Effector CD4-positive, alpha-beta T cell (primary cell): ENCODE data around the gene MYO9B.
A peak's percentile ranks its signal among the peaks of the same experiment; 100 is the strongest.

Source experiments
- DNase-seq: peaks from one replicate; pipeline ENCODE4 v3.0.0-alpha.2; 2020

The MYO9B gene

GRCh38 chr19:17060802-17061201, 14.8 kb upstream of the MYO9B start:
- DNase-seq, result no peak

- DNase-seq, result no peak
These were observed 14.4 kb upstream of the MYO9B start for GRCh38 chr19:17061205-17061604.

GRCh38 chr19:17061691-17062090, 13.9 kb upstream of the MYO9B start:
- no peak for DNase-seq

GRCh38 chr19:17063428-17063827, 12.1 kb upstream of the MYO9B start:
- DNase-seq, result no peak

- no peak for DNase-seq
These were observed 6.4 kb upstream of the MYO9B start for GRCh38 chr19:17069193-17069592.

- no peak for DNase-seq
These were observed 5.2 kb upstream of the MYO9B start for GRCh38 chr19:17070421-17070820.

- no peak for DNase-seq
These were observed 4.7 kb upstream of the MYO9B start for GRCh38 chr19:17070912-17071311.

- DNase-seq, result no peak
These were observed 1.5 kb upstream of the MYO9B start for GRCh38 chr19:17073869-17074633.

- DNase-seq, result no peak
These were observed 943 bp upstream of the MYO9B start for GRCh38 chr19:17074634-17075034.

GRCh38 chr19:17075864-17076542, 426 bp downstream of the MYO9B start:
- DNase-seq, result peak; percentile 39

GRCh38 chr19:17076543-17076991, 990 bp downstream of the MYO9B start:
- DNase-seq, result no peak

- DNase-seq, result no peak
These were observed 2.0 kb downstream of the MYO9B start for GRCh38 chr19:17077447-17078028.

- DNase-seq, result no peak
These were observed 2.7 kb downstream of the MYO9B start for GRCh38 chr19:17078036-17078919.

- no peak for DNase-seq
These were observed 3.5 kb downstream of the MYO9B start for GRCh38 chr19:17078920-17079709.

- peak; percentile 27 for DNase-seq
These were observed 4.3 kb downstream of the MYO9B start for GRCh38 chr19:17079710-17080439.

- no peak for DNase-seq
These were observed 4.8 kb downstream of the MYO9B start for GRCh38 chr19:17080440-17080801.

GRCh38 chr19:17081672-17082630, 6.4 kb downstream of the MYO9B start:
- no peak for DNase-seq

- DNase-seq, result no peak
These were observed 10.5 kb downstream of the MYO9B start for GRCh38 chr19:17086120-17086519.

GRCh38 chr19:17086834-17087233, 11.3 kb downstream of the MYO9B start:
- DNase-seq, result no peak

- DNase-seq, result no peak
These were observed 13.0 kb downstream of the MYO9B start for GRCh38 chr19:17088552-17088951.
